Measurements from ENCODE around the gene OSBPL5. TPM values are rescaled to one million over a fixed set of nuclear protein-coding genes. Genes with fewer than 3 reads are reported as not detected.

The OSBPL5 gene
- total RNA-seq, 1 experiment from 2014 or later, result 16.1 TPM

DNA sequence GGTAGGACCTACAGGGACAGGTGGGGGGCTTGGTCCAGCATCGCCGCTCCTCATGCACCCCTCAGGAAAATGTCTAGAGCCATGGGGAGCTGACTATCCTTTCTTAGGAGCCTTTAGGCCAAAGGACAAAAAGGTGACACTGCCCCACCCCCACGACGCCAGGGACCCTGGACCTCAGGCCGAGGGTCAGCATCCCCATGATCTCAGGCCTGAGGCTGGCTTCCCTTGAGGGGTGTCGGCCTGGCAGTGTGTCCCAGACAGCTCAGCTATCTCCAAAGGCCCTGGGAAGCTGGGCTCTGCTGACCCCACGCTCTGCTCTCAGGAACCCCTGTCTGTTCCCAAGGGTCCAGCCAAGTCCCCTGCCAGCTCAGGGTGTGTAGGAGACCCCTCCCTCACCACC is 37.2 kb upstream of the OSBPL5 start:
- H3K27me3 ChIP-seq (ENCODE audit: insufficient read depth, low read length), result peaks cover 9% of the 10 kb centered on the region; the same call in 1 of the 2 replicates
- no peak overlapping the region for H2BK5ac ChIP-seq (ENCODE audit: insufficient read length, low read length)
- H3K27me3 Mint-ChIP-seq (ENCODE audit: low read depth), result peaks cover 59% of the 10 kb centered on the region
- DNase-seq, result no peak
- H3K18ac ChIP-seq (ENCODE audit: insufficient read length, low read depth, low read length), result no peak overlapping the region
- no peak overlapping the region for H3K23ac ChIP-seq (ENCODE audit: insufficient read length, low read depth, low read length)
- no peak overlapping the region for H2BK15ac ChIP-seq (ENCODE audit: low read depth, low read length)
- no peak overlapping the region for H3K4me2 ChIP-seq (ENCODE audit: insufficient read depth, insufficient read length, low read length)
- H3K27ac Mint-ChIP-seq, result no peak overlapping the region
- H3K27ac ChIP-seq (ENCODE audit: insufficient read length, low read depth, low read length), result no peak overlapping the region
- H2BK20ac ChIP-seq (ENCODE audit: low read depth, low read length, poor library complexity, severe bottlenecking), result no peak overlapping the region
- no peak overlapping the region for H3K14ac ChIP-seq (ENCODE audit: insufficient read depth, low read length)
- H2BK12ac ChIP-seq (ENCODE audit: insufficient read length, low read depth, low read length), result no peak overlapping the region
- no peak overlapping the region for H2BK120ac ChIP-seq (ENCODE audit: low read depth, low read length, poor library complexity, severe bottlenecking)
- no peaks in the 10 kb centered on the region for H3K79me2 ChIP-seq (ENCODE audit: insufficient read depth, low read length)
- no peak overlapping the region for H4K5ac ChIP-seq (ENCODE audit: insufficient read length, low read depth, low read length)
- peak overlapping the region in 1 of 2 experiments; percentile 73; a peak in 3 of 5 replicates for H3K4me3 Mint-ChIP-seq
- no peak overlapping the region for H4K8ac ChIP-seq (replicated peaks; ENCODE audit: insufficient read length, low read depth, low read length)
- no peaks in the 10 kb centered on the region for H3K9me3 Mint-ChIP-seq
- H3K23me2 ChIP-seq (ENCODE audit: insufficient read length, low read depth, low read length, poor library complexity, severe bottlenecking), result peaks cover 9% of the 10 kb centered on the region
- TF ChIP-seq, protein P1, sequence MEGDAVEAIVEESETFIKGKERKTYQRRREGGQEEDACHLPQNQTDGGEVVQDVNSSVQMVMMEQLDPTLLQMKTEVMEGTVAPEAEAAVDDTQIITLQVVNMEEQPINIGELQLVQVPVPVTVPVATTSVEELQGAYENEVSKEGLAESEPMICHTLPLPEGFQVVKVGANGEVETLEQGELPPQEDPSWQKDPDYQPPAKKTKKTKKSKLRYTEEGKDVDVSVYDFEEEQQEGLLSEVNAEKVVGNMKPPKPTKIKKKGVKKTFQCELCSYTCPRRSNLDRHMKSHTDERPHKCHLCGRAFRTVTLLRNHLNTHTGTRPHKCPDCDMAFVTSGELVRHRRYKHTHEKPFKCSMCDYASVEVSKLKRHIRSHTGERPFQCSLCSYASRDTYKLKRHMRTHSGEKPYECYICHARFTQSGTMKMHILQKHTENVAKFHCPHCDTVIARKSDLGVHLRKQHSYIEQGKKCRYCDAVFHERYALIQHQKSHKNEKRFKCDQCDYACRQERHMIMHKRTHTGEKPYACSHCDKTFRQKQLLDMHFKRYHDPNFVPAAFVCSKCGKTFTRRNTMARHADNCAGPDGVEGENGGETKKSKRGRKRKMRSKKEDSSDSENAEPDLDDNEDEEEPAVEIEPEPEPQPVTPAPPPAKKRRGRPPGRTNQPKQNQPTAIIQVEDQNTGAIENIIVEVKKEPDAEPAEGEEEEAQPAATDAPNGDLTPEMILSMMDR (conservative IDR thresholded peaks at IDR 0.05), result no peak
- H3K36me3 Mint-ChIP-seq (ENCODE audit: insufficient read depth in 1 of 3, low read depth in 3 of 3), result no peaks in the 10 kb centered on the region
- H2AFZ ChIP-seq (ENCODE audit: low read length), result no peak overlapping the region
- no peak overlapping the region for H3K9ac ChIP-seq (ENCODE audit: extremely low read depth, insufficient read length, low read length)
- WGBS (ENCODE audit: extremely low coverage, insufficient read length, low lambda C conversion rate), result no CpG with 5 or more reads among the region's 7 CpGs
- no peaks in the 10 kb centered on the region for H3K79me1 ChIP-seq (ENCODE audit: insufficient read depth, low read depth, low read length, poor library complexity, severe bottlenecking)
- no peak overlapping the region for H3T11ph ChIP-seq (ENCODE audit: low read length)
- peaks cover 8 to 9% of the 10 kb centered on the region in 2 experiments for H3K4me1 Mint-ChIP-seq
- peaks cover 2% of the 10 kb centered on the region for H4K20me1 ChIP-seq (ENCODE audit: control insufficient read depth, insufficient read depth, insufficient read length)
- no peak overlapping the region for H2AK5ac ChIP-seq (ENCODE audit: insufficient read length, low read length)
- H3K9me3 ChIP-seq (ENCODE audit: control insufficient read depth, low read depth, low read length), result no peaks in the 10 kb centered on the region
- no peaks in the 10 kb centered on the region for H3K4me1 ChIP-seq (ENCODE audit: insufficient read depth, low read length)
- no peak overlapping the region for H4K91ac ChIP-seq (ENCODE audit: insufficient read length, low read depth, low read length)
- no peak overlapping the region for H3K56ac ChIP-seq (ENCODE audit: insufficient read length, low read depth, low read length)
- H3K4ac ChIP-seq (ENCODE audit: low read depth, low read length), result no peak overlapping the region
